Measurements from ENCODE around the gene PRSS16.

The PRSS16 gene

DNA sequence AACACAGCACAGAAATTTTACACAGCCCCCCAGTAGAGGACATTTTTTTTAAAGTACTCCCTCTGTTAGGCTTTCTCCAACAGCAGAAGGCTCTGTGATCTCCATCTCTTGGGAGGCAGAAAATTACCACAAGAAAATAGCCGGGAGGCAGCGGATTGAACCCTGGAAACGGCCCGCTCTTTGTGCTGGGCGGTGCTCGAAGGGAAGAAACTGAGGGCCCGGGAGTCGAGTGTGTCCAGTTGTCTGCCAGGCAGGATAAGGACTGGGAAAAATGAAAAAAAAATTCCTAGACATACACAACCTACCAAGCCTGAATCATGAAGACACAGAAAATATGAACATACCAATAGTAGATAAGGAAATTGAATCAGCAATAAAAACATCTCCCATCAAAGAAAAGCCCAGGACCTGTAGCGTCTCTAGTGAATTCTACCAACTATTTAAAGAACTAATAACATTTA, 33.1 kb downstream of the PRSS16 start:
- H3K9me3 ChIP-seq (ENCODE audit: insufficient read depth, low read depth, low read length): no peaks in the 10 kb centered on the region
- no peaks in the 10 kb centered on the region for H3K9me2 ChIP-seq (replicated peaks; ENCODE audit: low read depth, low read length)
- no peaks in the 10 kb centered on the region for H3K27me3 ChIP-seq (ENCODE audit: insufficient read depth, low read length, poor library complexity, severe bottlenecking)
- no peak overlapping the region for H3K4me2 ChIP-seq (ENCODE audit: low read depth, low read length, poor library complexity, severe bottlenecking)
- H3K4me1 ChIP-seq (ENCODE audit: insufficient read depth, low read length, poor library complexity, severe bottlenecking): no peaks in the 10 kb centered on the region
- H3K79me2 ChIP-seq (ENCODE audit: insufficient read depth, low read length): no peaks in the 10 kb centered on the region
- no peak overlapping the region for H2AFZ ChIP-seq (ENCODE audit: low read length)
- no peaks in the 10 kb centered on the region for H3K36me3 ChIP-seq (ENCODE audit: insufficient read depth, low read length)
- H3K4me3 ChIP-seq (ENCODE audit: low read length, poor library complexity, severe bottlenecking): no peak overlapping the region
- TF ChIP-seq, protein P1, sequence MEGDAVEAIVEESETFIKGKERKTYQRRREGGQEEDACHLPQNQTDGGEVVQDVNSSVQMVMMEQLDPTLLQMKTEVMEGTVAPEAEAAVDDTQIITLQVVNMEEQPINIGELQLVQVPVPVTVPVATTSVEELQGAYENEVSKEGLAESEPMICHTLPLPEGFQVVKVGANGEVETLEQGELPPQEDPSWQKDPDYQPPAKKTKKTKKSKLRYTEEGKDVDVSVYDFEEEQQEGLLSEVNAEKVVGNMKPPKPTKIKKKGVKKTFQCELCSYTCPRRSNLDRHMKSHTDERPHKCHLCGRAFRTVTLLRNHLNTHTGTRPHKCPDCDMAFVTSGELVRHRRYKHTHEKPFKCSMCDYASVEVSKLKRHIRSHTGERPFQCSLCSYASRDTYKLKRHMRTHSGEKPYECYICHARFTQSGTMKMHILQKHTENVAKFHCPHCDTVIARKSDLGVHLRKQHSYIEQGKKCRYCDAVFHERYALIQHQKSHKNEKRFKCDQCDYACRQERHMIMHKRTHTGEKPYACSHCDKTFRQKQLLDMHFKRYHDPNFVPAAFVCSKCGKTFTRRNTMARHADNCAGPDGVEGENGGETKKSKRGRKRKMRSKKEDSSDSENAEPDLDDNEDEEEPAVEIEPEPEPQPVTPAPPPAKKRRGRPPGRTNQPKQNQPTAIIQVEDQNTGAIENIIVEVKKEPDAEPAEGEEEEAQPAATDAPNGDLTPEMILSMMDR (conservative IDR thresholded peaks at IDR 0.05; ENCODE audit: low read length): no peak
- no peak for TF ChIP-seq EZH2phosphoT487 (IDR thresholded peaks at IDR 0.05; ENCODE audit: borderline replicate concordance)
- H4K20me1 ChIP-seq (ENCODE audit: insufficient read depth, low read length, poor library complexity, severe bottlenecking): no peaks in the 10 kb centered on the region
- no peaks in the 10 kb centered on the region for H3F3A ChIP-seq (ENCODE audit: low read depth)
- no peak overlapping the region for H3K9ac ChIP-seq (ENCODE audit: low read depth, low read length, poor library complexity, severe bottlenecking)

DNA sequence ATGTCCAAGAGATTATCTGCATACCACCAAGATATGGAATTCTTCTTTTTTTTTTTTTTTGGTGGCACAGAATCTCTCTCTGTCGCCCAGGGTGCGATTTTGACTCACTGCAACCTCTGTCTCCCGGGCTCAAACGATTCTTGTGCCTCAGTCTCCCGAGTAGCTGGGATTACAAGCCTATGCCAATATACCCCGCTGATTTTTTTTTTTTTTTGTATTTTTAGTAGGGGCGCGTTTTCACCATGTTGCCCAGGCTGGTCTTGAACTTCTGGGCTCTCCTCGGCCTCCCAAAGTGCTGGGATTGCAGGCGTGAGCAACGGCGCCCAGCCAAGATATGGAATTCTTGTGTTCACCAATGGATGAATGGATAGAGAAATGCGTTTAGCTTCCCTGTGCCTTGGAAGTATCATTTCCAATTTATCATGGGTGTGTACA, 33.6 kb downstream of the PRSS16 start:
- Histone ChIP-seq H4K20me1 (ENCODE audit: insufficient read depth, low read length, poor library complexity, severe bottlenecking) (no peaks in the 10 kb centered on the region), H3K27me3 (ENCODE audit: insufficient read depth, low read length, poor library complexity, severe bottlenecking) (no peaks in the 10 kb centered on the region), H3K9me2 (replicated peaks; ENCODE audit: low read depth, low read length) (no peaks in the 10 kb centered on the region), H3K4me2 (ENCODE audit: low read depth, low read length, poor library complexity, severe bottlenecking) (no peak overlapping the region), H3F3A (ENCODE audit: low read depth) (no peaks in the 10 kb centered on the region), H2AFZ (ENCODE audit: low read length) (no peak overlapping the region), H3K4me1 (ENCODE audit: insufficient read depth, low read length, poor library complexity, severe bottlenecking) (no peaks in the 10 kb centered on the region), H3K9ac (ENCODE audit: low read depth, low read length, poor library complexity, severe bottlenecking) (no peak overlapping the region), H3K4me3 (ENCODE audit: low read length, poor library complexity, severe bottlenecking) (no peak overlapping the region), H3K79me2 (ENCODE audit: insufficient read depth, low read length) (no peaks in the 10 kb centered on the region), H3K36me3 (ENCODE audit: insufficient read depth, low read length) (no peaks in the 10 kb centered on the region), H3K9me3 (ENCODE audit: insufficient read depth, low read depth, low read length) (no peaks in the 10 kb centered on the region)
- no peak for TF ChIP-seq EZH2phosphoT487 (IDR thresholded peaks at IDR 0.05; ENCODE audit: borderline replicate concordance)
- TF ChIP-seq, protein P1 (conservative IDR thresholded peaks at IDR 0.05; ENCODE audit: low read length): no peak

DNA sequence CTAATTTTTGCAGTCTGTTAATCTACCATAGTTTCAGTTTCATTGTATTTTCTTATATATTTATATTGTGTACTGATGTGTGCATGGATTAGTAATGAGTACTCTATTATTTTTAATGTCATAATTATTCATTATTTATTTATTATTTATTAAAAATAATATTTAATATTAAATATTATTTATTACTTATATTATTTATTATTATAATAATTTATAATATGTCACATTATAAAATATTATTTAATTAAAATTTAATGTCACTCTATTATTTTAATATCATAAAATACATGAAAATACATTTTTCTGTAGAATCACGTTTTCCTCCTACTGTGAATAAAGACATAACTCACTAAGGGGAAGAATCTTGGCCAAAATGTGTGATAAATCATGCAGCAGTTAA, 34.1 kb downstream of the PRSS16 start:
- no peaks in the 10 kb centered on the region for H3K79me2 ChIP-seq (ENCODE audit: insufficient read depth, low read length)
- no peaks in the 10 kb centered on the region for H3F3A ChIP-seq (ENCODE audit: low read depth)
- H3K27me3 ChIP-seq (ENCODE audit: insufficient read depth, low read length, poor library complexity, severe bottlenecking): no peaks in the 10 kb centered on the region
- H3K36me3 ChIP-seq (ENCODE audit: insufficient read depth, low read length): no peaks in the 10 kb centered on the region
- TF ChIP-seq, protein P1 (conservative IDR thresholded peaks at IDR 0.05; ENCODE audit: low read length): no peak
- TF ChIP-seq EZH2phosphoT487 (IDR thresholded peaks at IDR 0.05; ENCODE audit: borderline replicate concordance): no peak
- H3K4me3 ChIP-seq (ENCODE audit: low read length, poor library complexity, severe bottlenecking): no peak overlapping the region
- no peaks in the 10 kb centered on the region for H3K9me2 ChIP-seq (replicated peaks; ENCODE audit: low read depth, low read length)
- no peak overlapping the region for H2AFZ ChIP-seq (ENCODE audit: low read length)
- no peak overlapping the region for H3K4me2 ChIP-seq (ENCODE audit: low read depth, low read length, poor library complexity, severe bottlenecking)
- no peaks in the 10 kb centered on the region for H4K20me1 ChIP-seq (ENCODE audit: insufficient read depth, low read length, poor library complexity, severe bottlenecking)
- H3K4me1 ChIP-seq (ENCODE audit: insufficient read depth, low read length, poor library complexity, severe bottlenecking): no peaks in the 10 kb centered on the region
- H3K9me3 ChIP-seq (ENCODE audit: insufficient read depth, low read depth, low read length): no peaks in the 10 kb centered on the region
- no peak overlapping the region for H3K9ac ChIP-seq (ENCODE audit: low read depth, low read length, poor library complexity, severe bottlenecking)

Measured in Loucy (cell line).